Epidermal melanocyte (primary cell): ENCODE data around the gene ARMH3.
A peak's percentile ranks its signal among the peaks of the same experiment; 100 is the strongest.
"Not testable (repeated sequence)": the region's sequence is repeated elsewhere in the genome, so short reads cannot be mapped to it uniquely, and the experiment has no call there.

Experiments used
- DNase-seq: peaks from one replicate; pipeline ENCODE4 v3.0.0; 2011; ENCODE audit warnings: low spot score; ENCODE audit not compliant: insufficient read length

The ARMH3 gene

GRCh38 chr10:101993651-101994200, 62.2 kb downstream of the ARMH3 start:
- no peak for DNase-seq

- DNase-seq: no peak
These were observed 62.8 kb downstream of the ARMH3 start for GRCh38 chr10:101993221-101993620.

GRCh38 chr10:101987136-101987535, 68.8 kb downstream of the ARMH3 start:
- DNase-seq: no peak

- DNase-seq: no peak
These were observed 69.4 kb downstream of the ARMH3 start for GRCh38 chr10:101986624-101986971.

GRCh38 chr10:101980677-101981076, 75.3 kb downstream of the ARMH3 start:
- not testable (repeated sequence) for DNase-seq

GRCh38 chr10:101974091-101974971, 81.6 kb downstream of the ARMH3 start:
- DNase-seq: no peak

GRCh38 chr10:101972761-101973160, 83.2 kb downstream of the ARMH3 start:
- DNase-seq: peak; percentile 60

GRCh38 chr10:101969412-101969922, 86.5 kb downstream of the ARMH3 start:
- no peak for DNase-seq

- no peak for DNase-seq
These were observed 87.0 kb downstream of the ARMH3 start for GRCh38 chr10:101968940-101969321.

GRCh38 chr10:101968286-101968939, 87.6 kb downstream of the ARMH3 start:
- DNase-seq: no peak

GRCh38 chr10:101967713-101968112, 88.3 kb downstream of the ARMH3 start:
- DNase-seq: no peak

GRCh38 chr10:101967119-101967518, 88.9 kb downstream of the ARMH3 start:
- no peak for DNase-seq

- no peak for DNase-seq
These were observed 90.8 kb downstream of the ARMH3 start for GRCh38 chr10:101965075-101965765.

GRCh38 chr10:101961591-101962498, 94.1 kb downstream of the ARMH3 start:
- DNase-seq: no peak

- DNase-seq: no peak
These were observed 95.0 kb downstream of the ARMH3 start for GRCh38 chr10:101960879-101961395.

- DNase-seq: no peak
These were observed 96.5 kb downstream of the ARMH3 start for GRCh38 chr10:101959346-101959916.

- no peak for DNase-seq
These were observed 97.3 kb downstream of the ARMH3 start for GRCh38 chr10:101958691-101959090.

GRCh38 chr10:101956898-101957297, 99.1 kb downstream of the ARMH3 start:
- no peak for DNase-seq

- DNase-seq: no peak
These were observed 99.9 kb downstream of the ARMH3 start for GRCh38 chr10:101956117-101956516.

GRCh38 chr10:101952191-101952590, 103.8 kb downstream of the ARMH3 start:
- DNase-seq: no peak
